A549 (cell line): ENCODE measurements around the gene CNNM2. TPM values are rescaled to one million over a fixed set of nuclear protein-coding genes. Genes with fewer than 3 reads are reported as not detected.
A peak's percentile ranks its signal among the peaks of the same experiment; 100 is the strongest.

Source experiments
- ATAC-seq, 2 experiments: fragments of 200-7000 bp in 1 of 2; fragments of >200 bp in 1 of 2; cut with Nextera tagmentation in 1 of 2; cut with Tn5 transposase in 1 of 2; 3 replicates each; pipeline versions ENCODE4 v1.8.0 to v1.9.1; 2018 to 2020; ENCODE audit warnings: mild to moderate bottlenecking in 1 of 2, moderate library complexity in 1 of 2
- CTCF ChIA-PET: fragments of 300-600 bp; sonication (Branson Sonifier 250); formaldehyde crosslinking; extraction: SDS; loops from one replicate; lab custom pipeline; 2021; ENCODE audit warnings: antibody characterized with exemption, inconsistent platforms; lab: Yijun Ruan, JAX
- POLR2A ChIA-PET: fragments of 350-600 bp; formaldehyde crosslinking; extraction: SDS; loops from one replicate; lab custom pipeline; 2021; ENCODE audit warnings: antibody characterized with exemption, inconsistent platforms; lab: Yijun Ruan, JAX
- DNase-seq, 2 experiments: peaks; one replicate each; pipeline versions ENCODE4 v3.0.0 to v3.0.0-alpha.2; 2011 to 2016; ENCODE audit warnings: low read depth in 1 of 2, low spot score in 1 of 2
- FAIRE-seq: peaks from 2 replicates; lab custom pipeline; 2011; peaks lifted over from hg19 to GRCh38; lab: Jason Lieb, UNC
- H3K27ac ChIP-seq, 2 experiments: fragments of >200 bp; sonication (Bioruptor Twin); formaldehyde crosslinking; 3 replicates each; pipeline ENCODE4 v1.5.1; 2016 to 2017
- H3K4me1 ChIP-seq: fragments of >200 bp; sonication (Bioruptor Twin); formaldehyde crosslinking; 3 replicates; pipeline ENCODE4 v1.6.1; 2016
- H3K4me2 ChIP-seq: fragments of >200 bp; sonication (Bioruptor Twin); formaldehyde crosslinking; 3 replicates; pipeline ENCODE4 v1.6.1; 2016
- H3K4me3 ChIP-seq: fragments of >200 bp; sonication (Bioruptor Twin); formaldehyde crosslinking; 3 replicates; pipeline ENCODE4 v1.5.1; 2016
- H3K9me3 ChIP-seq: fragments of >200 bp; sonication (Bioruptor Twin); formaldehyde crosslinking; 3 replicates; pipeline ENCODE4 v1.6.1; 2016
- BHLHE40 ChIP-seq: IDR thresholded peaks from 2 replicates; pipeline ENCODE4 v1.6.1; 2012; ENCODE audit warnings: low read depth, low read length, inconsistent platforms
- CBX2 ChIP-seq: fragments of 200-600 bp; sonication (generic); IDR thresholded peaks from 2 replicates; pipeline ENCODE4 v1.6.1; 2016; ENCODE audit warnings: low read depth, mild to moderate bottlenecking, borderline replicate concordance
- EHF ChIP-seq: fragments of 250-450 bp; sonication (Bioruptor Pico); IDR thresholded peaks from 2 replicates; pipeline ENCODE4 v1.5.0; 2020; ENCODE audit warnings: mild to moderate bottlenecking
- EP300 ChIP-seq, 2 experiments: fragments of >200 bp; sonication (Bioruptor Twin); formaldehyde crosslinking; IDR thresholded peaks; 2 replicates in 1 of 2; 3 replicates in 1 of 2; pipeline ENCODE4 v1.6.1; 2016 to 2017
- ESRRA ChIP-seq: fragments of 150-350 bp; IDR thresholded peaks from 2 replicates; pipeline ENCODE4 v1.6.1; 2014; ENCODE audit warnings: mild to moderate bottlenecking, low read length, borderline replicate concordance
- FOSB ChIP-seq: fragments of 250-450 bp; sonication (Bioruptor Pico); IDR thresholded peaks from 2 replicates; pipeline ENCODE4 v1.5.0; 2020; ENCODE audit warnings: mild to moderate bottlenecking, moderate library complexity
- FOSL2 ChIP-seq, 2 experiments: fragments of 450-650 bp in 1 of 2; fragments of >200 bp in 1 of 2; sonication (Bioruptor Twin) in 1 of 2; formaldehyde crosslinking; IDR thresholded peaks; 2 replicates each; pipeline versions ENCODE4 v1.5.0 to v1.6.1; 2016 to 2020; ENCODE audit warnings: mild to moderate bottlenecking in 1 of 2, moderate library complexity in 1 of 2
- GATA3 ChIP-seq: IDR thresholded peaks from 2 replicates; pipeline ENCODE4 v1.6.1; 2012; ENCODE audit warnings: borderline replicate concordance
- HOXB5 ChIP-seq: fragments of 250-450 bp; sonication (Bioruptor Pico); IDR thresholded peaks from 2 replicates; pipeline ENCODE4 v1.5.0; 2020; ENCODE audit warnings: mild to moderate bottlenecking, moderate library complexity
- JUNB ChIP-seq: fragments of >200 bp; sonication (Bioruptor Twin); formaldehyde crosslinking; IDR thresholded peaks from 2 replicates; pipeline ENCODE4 v1.6.1; 2016
- KDM1A ChIP-seq: fragments of 200-600 bp; sonication (generic); IDR thresholded peaks from 2 replicates; pipeline ENCODE4 v1.6.1; 2016; ENCODE audit warnings: low read depth, mild to moderate bottlenecking
- MAFK ChIP-seq: fragments of 450-650 bp; IDR thresholded peaks from 2 replicates; pipeline ENCODE4 v1.6.1; 2014; ENCODE audit not compliant: partially characterized antibody
- NFE2L2 ChIP-seq: fragments of 150-350 bp; conservative IDR thresholded peaks from 2 replicates; pipeline ENCODE4 v1.6.1; 2014; ENCODE audit warnings: low read length
- NR3C1 ChIP-seq: fragments of >200 bp; sonication (Bioruptor Twin); formaldehyde crosslinking; IDR thresholded peaks from 3 replicates; pipeline ENCODE4 v1.6.1; 2017
- POLR2A ChIP-seq: IDR thresholded peaks from 2 replicates; pipeline ENCODE4 v1.6.1; 2012; ENCODE audit warnings: mild to moderate bottlenecking, low read length
- POLR2AphosphoS2 ChIP-seq: conservative IDR thresholded peaks from 2 replicates; pipeline ENCODE4 v1.6.1; 2012; ENCODE audit warnings: low read length, improper control_type of control experiment, inconsistent platforms
- RARB ChIP-seq: fragments of 250-450 bp; sonication (Bioruptor Pico); IDR thresholded peaks from 2 replicates; pipeline ENCODE4 v1.8.0; 2021; ENCODE audit warnings: mild to moderate bottlenecking, moderate library complexity
- RFX5 ChIP-seq: fragments of 450-650 bp; IDR thresholded peaks from 2 replicates; pipeline ENCODE4 v1.7.1; 2014; ENCODE audit warnings: antibody characterized with exemption, mild to moderate bottlenecking, moderate library complexity
- SREBF2 ChIP-seq: fragments of 450-650 bp; IDR thresholded peaks from 2 replicates; pipeline ENCODE4 v1.6.1; 2014; ENCODE audit warnings: mild to moderate bottlenecking, moderate library complexity
- ZSCAN20 ChIP-seq: fragments of 250-450 bp; sonication (Bioruptor Pico); IDR thresholded peaks from 2 replicates; pipeline ENCODE4 v1.8.0; 2022; ENCODE audit warnings: mild to moderate bottlenecking, moderate library complexity
- WGBS: methylation state at CpG from one replicate; pipeline ENCODE4 v1.1.6; 2017; ENCODE audit errors: missing lambda C conversion rate; 5-methylcytosine and 5-hydroxymethylcytosine counted together
- polyA plus RNA-seq, 4 experiments: library from polyadenylated mRNA; depleted of rRNA in 3 of 4; stranded (reverse); fragments of >200 nt; fragmentation: RNase III in 1 of 4; extraction: RNeasy Plus Mini Kit Qiagen cat#74134 plus additional on column Dnase treatment in 1 of 4; gene quantifications; 2 replicates in 3 of 4; 3 replicates in 1 of 4; pipeline ENCODE4 v1.2.3, GENCODE V29; 2011 to 2017
- TF ChIP-seq, protein P1 (sequence below): IDR thresholded peaks from 2 replicates; pipeline ENCODE4 v1.6.1; 2012
- TF ChIP-seq, protein P2 (sequence below): fragments of 200-600 bp; sonication (generic); IDR thresholded peaks from 2 replicates; pipeline ENCODE4 v1.6.1; 2016; ENCODE audit warnings: antibody characterized with exemption, mild to moderate bottlenecking, moderate library complexity
- TF ChIP-seq, protein P3 (sequence below): fragments of 150-350 bp; IDR thresholded peaks from 2 replicates; pipeline ENCODE4 v1.6.1; 2014; ENCODE audit warnings: low read depth, mild to moderate bottlenecking, low read length

Gene CNNM2
- polyA plus RNA-seq, 2 of the 4 experiments (the other 2 are of a cell fraction) = 6.4 to 6.9 TPM

GRCh38 chr10:103019425-103019824 lies 101.3 kb downstream of the CNNM2 start (continued):
- TF ChIP-seq ESRRA (no peak), MAFK (no peak), EP300 (IDR thresholded peaks at IDR 0.05) (no peak), KDM1A (no peak), POLR2AphosphoS2 (no peak), JUNB (no peak)

GRCh38 chr10:103021150-103021899 lies 103.2 kb downstream of the CNNM2 start:
- no peak for DNase-seq
- ChIA-PET POLR2A (no interaction called here), CTCF (interaction anchor here (1.3 kb wide), 1 partner anchor 27 kb away, joined by 3 read pairs; no protein-coding TSS in a partner anchor)
- FAIRE-seq = no peak
- Histone ChIP-seq H3K4me3 (no peak overlapping the region), H3K4me1 (peaks cover 22% of the 10 kb centered on the region), H3K9me3 (no peaks in the 10 kb centered on the region), H3K4me2 (peak overlapping the region; percentile 46), H3K27ac (peak overlapping the region; percentile 53 to 80)
- ATAC-seq = peak; percentile 8 to 34; a peak in 3 of 6 replicates
- no peak for TF ChIP-seq ZSCAN20 (CRISPR knock-in tag)
- TF ChIP-seq, protein P1, sequence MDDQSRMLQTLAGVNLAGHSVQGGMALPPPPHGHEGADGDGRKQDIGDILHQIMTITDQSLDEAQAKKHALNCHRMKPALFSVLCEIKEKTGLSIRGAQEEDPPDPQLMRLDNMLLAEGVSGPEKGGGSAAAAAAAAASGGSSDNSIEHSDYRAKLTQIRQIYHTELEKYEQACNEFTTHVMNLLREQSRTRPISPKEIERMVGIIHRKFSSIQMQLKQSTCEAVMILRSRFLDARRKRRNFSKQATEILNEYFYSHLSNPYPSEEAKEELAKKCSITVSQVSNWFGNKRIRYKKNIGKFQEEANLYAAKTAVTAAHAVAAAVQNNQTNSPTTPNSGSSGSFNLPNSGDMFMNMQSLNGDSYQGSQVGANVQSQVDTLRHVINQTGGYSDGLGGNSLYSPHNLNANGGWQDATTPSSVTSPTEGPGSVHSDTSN = no peak
- no peak for TF ChIP-seq KDM1A
- TF ChIP-seq GATA3 = no peak
- no peak for TF ChIP-seq NR3C1
- TF ChIP-seq FOSL2 (IDR thresholded peaks at IDR 0.05) = no peak
- TF ChIP-seq FOSL2 (CRISPR knock-in tag; IDR thresholded peaks at IDR 0.05) = no peak
- no peak for TF ChIP-seq RFX5
- TF ChIP-seq HOXB5 (CRISPR knock-in tag) = no peak
- TF ChIP-seq NFE2L2 = no peak
- TF ChIP-seq FOSB = no peak
- TF ChIP-seq EHF (CRISPR knock-in tag) = no peak
- TF ChIP-seq CBX2 = no peak
- no peak for TF ChIP-seq RARB
- TF ChIP-seq POLR2A = no peak
- TF ChIP-seq, protein P2, sequence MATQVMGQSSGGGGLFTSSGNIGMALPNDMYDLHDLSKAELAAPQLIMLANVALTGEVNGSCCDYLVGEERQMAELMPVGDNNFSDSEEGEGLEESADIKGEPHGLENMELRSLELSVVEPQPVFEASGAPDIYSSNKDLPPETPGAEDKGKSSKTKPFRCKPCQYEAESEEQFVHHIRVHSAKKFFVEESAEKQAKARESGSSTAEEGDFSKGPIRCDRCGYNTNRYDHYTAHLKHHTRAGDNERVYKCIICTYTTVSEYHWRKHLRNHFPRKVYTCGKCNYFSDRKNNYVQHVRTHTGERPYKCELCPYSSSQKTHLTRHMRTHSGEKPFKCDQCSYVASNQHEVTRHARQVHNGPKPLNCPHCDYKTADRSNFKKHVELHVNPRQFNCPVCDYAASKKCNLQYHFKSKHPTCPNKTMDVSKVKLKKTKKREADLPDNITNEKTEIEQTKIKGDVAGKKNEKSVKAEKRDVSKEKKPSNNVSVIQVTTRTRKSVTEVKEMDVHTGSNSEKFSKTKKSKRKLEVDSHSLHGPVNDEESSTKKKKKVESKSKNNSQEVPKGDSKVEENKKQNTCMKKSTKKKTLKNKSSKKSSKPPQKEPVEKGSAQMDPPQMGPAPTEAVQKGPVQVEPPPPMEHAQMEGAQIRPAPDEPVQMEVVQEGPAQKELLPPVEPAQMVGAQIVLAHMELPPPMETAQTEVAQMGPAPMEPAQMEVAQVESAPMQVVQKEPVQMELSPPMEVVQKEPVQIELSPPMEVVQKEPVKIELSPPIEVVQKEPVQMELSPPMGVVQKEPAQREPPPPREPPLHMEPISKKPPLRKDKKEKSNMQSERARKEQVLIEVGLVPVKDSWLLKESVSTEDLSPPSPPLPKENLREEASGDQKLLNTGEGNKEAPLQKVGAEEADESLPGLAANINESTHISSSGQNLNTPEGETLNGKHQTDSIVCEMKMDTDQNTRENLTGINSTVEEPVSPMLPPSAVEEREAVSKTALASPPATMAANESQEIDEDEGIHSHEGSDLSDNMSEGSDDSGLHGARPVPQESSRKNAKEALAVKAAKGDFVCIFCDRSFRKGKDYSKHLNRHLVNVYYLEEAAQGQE = no peak
- TF ChIP-seq SREBF2 = no peak
- TF ChIP-seq, protein P3, sequence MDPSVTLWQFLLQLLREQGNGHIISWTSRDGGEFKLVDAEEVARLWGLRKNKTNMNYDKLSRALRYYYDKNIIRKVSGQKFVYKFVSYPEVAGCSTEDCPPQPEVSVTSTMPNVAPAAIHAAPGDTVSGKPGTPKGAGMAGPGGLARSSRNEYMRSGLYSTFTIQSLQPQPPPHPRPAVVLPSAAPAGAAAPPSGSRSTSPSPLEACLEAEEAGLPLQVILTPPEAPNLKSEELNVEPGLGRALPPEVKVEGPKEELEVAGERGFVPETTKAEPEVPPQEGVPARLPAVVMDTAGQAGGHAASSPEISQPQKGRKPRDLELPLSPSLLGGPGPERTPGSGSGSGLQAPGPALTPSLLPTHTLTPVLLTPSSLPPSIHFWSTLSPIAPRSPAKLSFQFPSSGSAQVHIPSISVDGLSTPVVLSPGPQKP = no peak
- TF ChIP-seq BHLHE40 = no peak
- WGBS = 83% methylated on average over 18 of the region's 18 CpGs
